PC-9 (cell line): ENCODE results near the gene CFH.

ENCODE experiments used
- EZH2 ChIP-seq: fragments of 200-600 bp; sonication (generic); IDR thresholded peaks from 2 replicates; pipeline ENCODE4 v1.8.0; 2017; ENCODE audit warnings: antibody characterized with exemption, low read depth
- TF ChIP-seq, protein P1 (sequence below): fragments of 200-600 bp; sonication (generic); conservative IDR thresholded peaks from 2 replicates; pipeline ENCODE4 v1.6.1; 2017; ENCODE audit warnings: mixed run types, antibody characterized with exemption, mild to moderate bottlenecking, moderate library complexity

DNA sequence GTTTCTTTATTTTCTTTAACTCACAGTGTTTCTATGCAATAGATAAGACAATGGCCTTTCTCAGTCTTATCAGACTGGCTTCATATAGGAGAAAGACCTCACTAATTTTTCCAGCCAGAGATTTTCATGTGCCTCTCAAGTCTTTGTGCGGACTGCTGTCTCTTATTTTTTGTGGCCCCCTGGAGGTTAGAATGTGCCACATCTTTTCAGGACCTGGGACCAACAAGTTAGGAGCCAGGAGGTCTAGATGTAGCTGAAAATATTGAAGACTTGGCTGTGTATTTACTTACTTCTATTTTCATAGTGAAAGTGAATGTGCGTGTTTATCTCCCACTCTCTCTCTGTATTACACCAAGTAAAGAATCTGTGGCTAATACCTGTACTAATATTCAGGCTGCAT lies 80.7 kb downstream of the CFH start:
- TF ChIP-seq, protein P1, sequence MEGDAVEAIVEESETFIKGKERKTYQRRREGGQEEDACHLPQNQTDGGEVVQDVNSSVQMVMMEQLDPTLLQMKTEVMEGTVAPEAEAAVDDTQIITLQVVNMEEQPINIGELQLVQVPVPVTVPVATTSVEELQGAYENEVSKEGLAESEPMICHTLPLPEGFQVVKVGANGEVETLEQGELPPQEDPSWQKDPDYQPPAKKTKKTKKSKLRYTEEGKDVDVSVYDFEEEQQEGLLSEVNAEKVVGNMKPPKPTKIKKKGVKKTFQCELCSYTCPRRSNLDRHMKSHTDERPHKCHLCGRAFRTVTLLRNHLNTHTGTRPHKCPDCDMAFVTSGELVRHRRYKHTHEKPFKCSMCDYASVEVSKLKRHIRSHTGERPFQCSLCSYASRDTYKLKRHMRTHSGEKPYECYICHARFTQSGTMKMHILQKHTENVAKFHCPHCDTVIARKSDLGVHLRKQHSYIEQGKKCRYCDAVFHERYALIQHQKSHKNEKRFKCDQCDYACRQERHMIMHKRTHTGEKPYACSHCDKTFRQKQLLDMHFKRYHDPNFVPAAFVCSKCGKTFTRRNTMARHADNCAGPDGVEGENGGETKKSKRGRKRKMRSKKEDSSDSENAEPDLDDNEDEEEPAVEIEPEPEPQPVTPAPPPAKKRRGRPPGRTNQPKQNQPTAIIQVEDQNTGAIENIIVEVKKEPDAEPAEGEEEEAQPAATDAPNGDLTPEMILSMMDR: peak; percentile 26; the same call in 1 of the 2 replicates
- no peak for TF ChIP-seq EZH2
